NT2/D1 (cell line): ENCODE measurements around the gene OLFM4.

Experiments
- SUZ12 ChIP-seq: IDR thresholded peaks from 2 replicates; pipeline ENCODE4 v1.6.1; 2011; ENCODE audit not compliant: insufficient read length, insufficient read depth; ENCODE audit errors: extremely low read depth
- YY1 ChIP-seq: IDR thresholded peaks from 2 replicates; pipeline ENCODE4 v1.6.1; 2011; ENCODE audit not compliant: insufficient read length, insufficient read depth
- ZNF274 ChIP-seq: IDR thresholded peaks from 2 replicates; pipeline ENCODE4 v1.6.1; 2011; ENCODE audit warnings: mild to moderate bottlenecking, low read depth, low read length

GRCh38 chr13:53079691-53080090 lies 51.1 kb downstream of the OLFM4 start:
- no peak for TF ChIP-seq YY1
- no peak for TF ChIP-seq ZNF274
- TF ChIP-seq SUZ12: no peak
